IgD-negative memory B cell (primary cell): ENCODE results near the gene MOB3C. TPM values are rescaled to one million over a fixed set of nuclear protein-coding genes. Genes with fewer than 3 reads are reported as not detected.

Experiments
- H3K27ac Mint-ChIP-seq, 3 donors: one replicate each; pipeline ENCODE4 v1.8.0; 2020 to 2022; ENCODE audit warnings: mild to moderate bottlenecking in 3 of 3, mixed read lengths in 3 of 3, moderate library complexity in 1 of 3
- H3K27me3 Mint-ChIP-seq: one replicate; pipeline ENCODE4 v1.8.0; 2021; ENCODE audit warnings: mixed read lengths
- H3K36me3 Mint-ChIP-seq: one replicate; pipeline ENCODE4 v1.8.0; 2020; ENCODE audit warnings: mild to moderate bottlenecking, mixed read lengths
- H3K4me1 Mint-ChIP-seq, 3 donors: one replicate each; pipeline ENCODE4 v1.8.0; 2020 to 2022; ENCODE audit warnings: mixed read lengths in 3 of 3, mild to moderate bottlenecking in 1 of 3
- H3K4me3 Mint-ChIP-seq, 4 donors: one replicate each; pipeline ENCODE4 v1.8.0; 2020 to 2022; ENCODE audit warnings: mild to moderate bottlenecking in 4 of 4, mixed read lengths in 4 of 4, moderate library complexity in 3 of 4
- H3K9me3 Mint-ChIP-seq, 3 donors: one replicate each; pipeline ENCODE4 v1.8.0; 2020 to 2021; ENCODE audit warnings: mixed read lengths in 3 of 3, mild to moderate bottlenecking in 1 of 3
- polyA plus RNA-seq: library from polyadenylated mRNA; unstranded; fragments of 300-500 nt; fragmentation: Illumina TruSeq; gene quantifications from one replicate; pipeline ENCODE4 v1.2.3, GENCODE V29; 2021

Gene MOB3C
- polyA plus RNA-seq, 1 donor from 2014 or later, result 10.7 TPM

GRCh38 chr1:46558141-46558963, 58.3 kb downstream of the MOB3C start:
- no peaks in the 10 kb centered on the region for H3K9me3 Mint-ChIP-seq
- peaks cover 2% of the 10 kb centered on the region for H3K36me3 Mint-ChIP-seq
- H3K27me3 Mint-ChIP-seq, result no peaks in the 10 kb centered on the region
- peak overlapping the region in 1 of 3 donors; percentile 17 for H3K27ac Mint-ChIP-seq
- H3K4me3 Mint-ChIP-seq, result no peak overlapping the region
- H3K4me1 Mint-ChIP-seq, result no peaks in the 10 kb centered on the region

Other genes starting within 250 kb of the MOB3C start
- 1.2 TPM for gene FAAH, start 222.5 kb downstream of the MOB3C start, polyA plus RNA-seq
- gene DMBX1, start 127.0 kb downstream of the MOB3C start, polyA plus RNA-seq, result not detected
- not detected for gene KNCN, start 65.2 kb downstream of the MOB3C start, polyA plus RNA-seq
- gene MKNK1, start 12.5 kb downstream of the MOB3C start, polyA plus RNA-seq, result 20.8 TPM
- 55.1 TPM for gene ATPAF1, start 51.6 kb upstream of the MOB3C start, polyA plus RNA-seq
- gene TEX38, start 55.0 kb upstream of the MOB3C start, polyA plus RNA-seq, result not detected
- gene EFCAB14, start 102.3 kb upstream of the MOB3C start, polyA plus RNA-seq, result 88.1 TPM
- gene CYP4B1, start 182.2 kb upstream of the MOB3C start, polyA plus RNA-seq, result not detected